ENCODE results near the gene LIPH. TPM values are rescaled to one million over a fixed set of nuclear protein-coding genes. Genes with fewer than 3 reads are reported as not detected.
A peak's percentile ranks its signal among the peaks of the same experiment; 100 is the strongest.
"Not testable (repeated sequence)": the region's sequence is repeated elsewhere in the genome, so short reads cannot be mapped to it uniquely, and the experiment has no call there.

Gene LIPH
- polyA plus RNA-seq, 1 donor from 2014 or later, result 0.05 TPM

- peak overlapping the region; percentile 44 for H3K27ac ChIP-seq (ENCODE audit: low read length)
- not testable (repeated sequence) for H3F3A ChIP-seq (ENCODE audit: insufficient read depth, low read length, poor library complexity, severe bottlenecking); H3K9me3 ChIP-seq (ENCODE audit: low read length); H2AFZ ChIP-seq (ENCODE audit: low read depth, low read length); H3K36me3 ChIP-seq (ENCODE audit: insufficient read depth, low read length); H3K79me2 ChIP-seq (replicated peaks; ENCODE audit: insufficient read depth, low read length); H3K9me2 ChIP-seq (ENCODE audit: insufficient read depth, low read length); H4K20me1 ChIP-seq (ENCODE audit: insufficient read depth); H3K4me3 ChIP-seq (ENCODE audit: low read length); H3K27me3 ChIP-seq (ENCODE audit: insufficient read depth, low read depth, low read length); H3K4me2 ChIP-seq (ENCODE audit: low read length); H3K9ac ChIP-seq (ENCODE audit: low read length)
Observed at GRCh38 chr3:185466123-185466522, 86.3 kb downstream of the LIPH start.

- Histone ChIP-seq H3F3A (ENCODE audit: insufficient read depth, low read length, poor library complexity, severe bottlenecking) (no peaks in the 10 kb centered on the region), H4K20me1 (ENCODE audit: insufficient read depth) (no peaks in the 10 kb centered on the region)
- TF ChIP-seq REST (IDR thresholded peaks at IDR 0.05; ENCODE audit: borderline replicate concordance) (no peak), EP300 (conservative IDR thresholded peaks at IDR 0.05; ENCODE audit: poor library complexity, severe bottlenecking) (no peak), CTCF (IDR thresholded peaks at IDR 0.05; ENCODE audit: poor library complexity, severe bottlenecking) (no peak), TAF1 (IDR thresholded peaks at IDR 0.05; ENCODE audit: low read depth) (no peak), MXI1 (conservative IDR thresholded peaks at IDR 0.05; ENCODE audit: poor library complexity, severe bottlenecking) (no peak), EZH2 (IDR thresholded peaks at IDR 0.05; ENCODE audit: borderline replicate concordance, insufficient read depth, low read length, poor library complexity, severe bottlenecking) (no peak), RAD21 (conservative IDR thresholded peaks at IDR 0.05) (no peak), SMC3 (conservative IDR thresholded peaks at IDR 0.05; ENCODE audit: poor library complexity) (no peak), POLR2AphosphoS5 (IDR thresholded peaks at IDR 0.05) (no peak)
Observed at GRCh38 chr3:185465471-185465870, 86.9 kb downstream of the LIPH start.

More at GRCh38 chr3:185465471-185465870, 86.9 kb downstream of the LIPH start:
- Histone ChIP-seq H3K4me3 (ENCODE audit: low read length) (no peak overlapping the region), H3K9me3 (ENCODE audit: low read length) (no peaks in the 10 kb centered on the region), H3K4me2 (ENCODE audit: low read length) (no peak overlapping the region), H3K9me2 (ENCODE audit: insufficient read depth, low read length) (no peaks in the 10 kb centered on the region), H3K27ac (ENCODE audit: low read length) (peak overlapping the region; percentile 55), H3K79me2 (replicated peaks; ENCODE audit: insufficient read depth, low read length) (no peaks in the 10 kb centered on the region), H2AFZ (ENCODE audit: low read depth, low read length) (no peak overlapping the region), H3K9ac (ENCODE audit: low read length) (no peak overlapping the region), H3K27me3 (ENCODE audit: insufficient read depth, low read depth, low read length) (no peaks in the 10 kb centered on the region), H3K36me3 (ENCODE audit: insufficient read depth, low read length) (peaks cover 7% of the 10 kb centered on the region)

Data from neural cell (in vitro differentiated cells).